Endothelial cell (in vitro differentiated cells): ENCODE results near the gene RIC8A. TPM values are rescaled to one million over a fixed set of nuclear protein-coding genes. Genes with fewer than 3 reads are reported as not detected.

ENCODE experiments used
- DNase-seq: peaks from one replicate; pipeline ENCODE4 v3.0.0; 2021; ENCODE audit warnings: low spot score
- H3K27ac Mint-ChIP-seq: one replicate; pipeline ENCODE4 v1.8.0; 2021; ENCODE audit warnings: mixed read lengths, inconsistent platforms; ENCODE audit not compliant: unreplicated experiment
- H3K27me3 Mint-ChIP-seq: one replicate; pipeline ENCODE4 v1.8.0; 2021; ENCODE audit warnings: mild to moderate bottlenecking, moderate library complexity, mixed read lengths, inconsistent platforms; ENCODE audit not compliant: unreplicated experiment
- H3K36me3 Mint-ChIP-seq: one replicate; pipeline ENCODE4 v1.8.0; 2021; ENCODE audit warnings: mild to moderate bottlenecking, low read depth, mixed read lengths, inconsistent platforms; ENCODE audit not compliant: unreplicated experiment
- H3K4me1 Mint-ChIP-seq: one replicate; pipeline ENCODE4 v1.8.0; 2021; ENCODE audit warnings: mild to moderate bottlenecking, mixed read lengths, inconsistent platforms; ENCODE audit not compliant: unreplicated experiment
- H3K4me3 Mint-ChIP-seq: one replicate; pipeline ENCODE4 v1.8.0; 2021; ENCODE audit warnings: mild to moderate bottlenecking, mixed read lengths, inconsistent platforms; ENCODE audit not compliant: unreplicated experiment
- H3K9me3 Mint-ChIP-seq: one replicate; pipeline ENCODE4 v1.8.0; 2021; ENCODE audit warnings: mixed read lengths, inconsistent platforms; ENCODE audit not compliant: unreplicated experiment
- total RNA-seq: library from RNA; stranded (reverse); fragmentation: NEBNext Ultra II Directional; extraction: Animal tissue kit (Norgen Biotek cat#: 25700); gene quantifications from one replicate; pipeline ENCODE4 v1.2.1, GENCODE V29; 2021; ENCODE audit not compliant: unreplicated experiment
- TF ChIP-seq, protein P1 (sequence below): fragments of 200-600 bp; sonication (generic); IDR thresholded peaks from one replicate; pipeline ENCODE4 v1.5.0; 2021; ENCODE audit warnings: antibody characterized with exemption; ENCODE audit not compliant: unreplicated experiment

Gene RIC8A
- total RNA-seq, 1 donor from 2014 or later: 89.2 TPM

GRCh38 chr11:206002-206384 lies 1.5 kb upstream of the RIC8A start:
- H3K4me3 Mint-ChIP-seq: peak overlapping the region; percentile 97
- H3K36me3 Mint-ChIP-seq: peaks cover 15% of the 10 kb centered on the region
- H3K27ac Mint-ChIP-seq: peak overlapping the region; percentile 89
- peaks cover 25% of the 10 kb centered on the region for H3K27me3 Mint-ChIP-seq
- peaks cover 53% of the 10 kb centered on the region for H3K4me1 Mint-ChIP-seq
- no peaks in the 10 kb centered on the region for H3K9me3 Mint-ChIP-seq
- peak; percentile 1 for DNase-seq
- TF ChIP-seq, protein P1, sequence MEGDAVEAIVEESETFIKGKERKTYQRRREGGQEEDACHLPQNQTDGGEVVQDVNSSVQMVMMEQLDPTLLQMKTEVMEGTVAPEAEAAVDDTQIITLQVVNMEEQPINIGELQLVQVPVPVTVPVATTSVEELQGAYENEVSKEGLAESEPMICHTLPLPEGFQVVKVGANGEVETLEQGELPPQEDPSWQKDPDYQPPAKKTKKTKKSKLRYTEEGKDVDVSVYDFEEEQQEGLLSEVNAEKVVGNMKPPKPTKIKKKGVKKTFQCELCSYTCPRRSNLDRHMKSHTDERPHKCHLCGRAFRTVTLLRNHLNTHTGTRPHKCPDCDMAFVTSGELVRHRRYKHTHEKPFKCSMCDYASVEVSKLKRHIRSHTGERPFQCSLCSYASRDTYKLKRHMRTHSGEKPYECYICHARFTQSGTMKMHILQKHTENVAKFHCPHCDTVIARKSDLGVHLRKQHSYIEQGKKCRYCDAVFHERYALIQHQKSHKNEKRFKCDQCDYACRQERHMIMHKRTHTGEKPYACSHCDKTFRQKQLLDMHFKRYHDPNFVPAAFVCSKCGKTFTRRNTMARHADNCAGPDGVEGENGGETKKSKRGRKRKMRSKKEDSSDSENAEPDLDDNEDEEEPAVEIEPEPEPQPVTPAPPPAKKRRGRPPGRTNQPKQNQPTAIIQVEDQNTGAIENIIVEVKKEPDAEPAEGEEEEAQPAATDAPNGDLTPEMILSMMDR: no peak

- DNase-seq: no peak
- Mint-ChIP-seq H3K9me3 (no peaks in the 10 kb centered on the region), H3K4me1 (peaks cover 47% of the 10 kb centered on the region)
Observed at GRCh38 chr11:206526-207207, 841 bp upstream of the RIC8A start.

GRCh38 chr11:207863-208180 lies 314 bp downstream of the RIC8A start:
- Mint-ChIP-seq H3K9me3 (no peaks in the 10 kb centered on the region), H3K27ac (peak overlapping the region; percentile 98), H3K4me1 (peaks cover 36% of the 10 kb centered on the region), H3K27me3 (peaks cover 22% of the 10 kb centered on the region), H3K36me3 (peaks cover 23% of the 10 kb centered on the region), H3K4me3 (peak overlapping the region; percentile 99)
- TF ChIP-seq, protein P1: no peak
- peak; percentile 49 for DNase-seq

More at GRCh38 chr11:206526-207207, 841 bp upstream of the RIC8A start:
- TF ChIP-seq, protein P1: no peak
- peaks cover 22% of the 10 kb centered on the region for H3K27me3 Mint-ChIP-seq
- H3K4me3 Mint-ChIP-seq: peak overlapping the region; percentile 97
- peak overlapping the region; percentile 89 for H3K27ac Mint-ChIP-seq
- peaks cover 21% of the 10 kb centered on the region for H3K36me3 Mint-ChIP-seq

DNA sequence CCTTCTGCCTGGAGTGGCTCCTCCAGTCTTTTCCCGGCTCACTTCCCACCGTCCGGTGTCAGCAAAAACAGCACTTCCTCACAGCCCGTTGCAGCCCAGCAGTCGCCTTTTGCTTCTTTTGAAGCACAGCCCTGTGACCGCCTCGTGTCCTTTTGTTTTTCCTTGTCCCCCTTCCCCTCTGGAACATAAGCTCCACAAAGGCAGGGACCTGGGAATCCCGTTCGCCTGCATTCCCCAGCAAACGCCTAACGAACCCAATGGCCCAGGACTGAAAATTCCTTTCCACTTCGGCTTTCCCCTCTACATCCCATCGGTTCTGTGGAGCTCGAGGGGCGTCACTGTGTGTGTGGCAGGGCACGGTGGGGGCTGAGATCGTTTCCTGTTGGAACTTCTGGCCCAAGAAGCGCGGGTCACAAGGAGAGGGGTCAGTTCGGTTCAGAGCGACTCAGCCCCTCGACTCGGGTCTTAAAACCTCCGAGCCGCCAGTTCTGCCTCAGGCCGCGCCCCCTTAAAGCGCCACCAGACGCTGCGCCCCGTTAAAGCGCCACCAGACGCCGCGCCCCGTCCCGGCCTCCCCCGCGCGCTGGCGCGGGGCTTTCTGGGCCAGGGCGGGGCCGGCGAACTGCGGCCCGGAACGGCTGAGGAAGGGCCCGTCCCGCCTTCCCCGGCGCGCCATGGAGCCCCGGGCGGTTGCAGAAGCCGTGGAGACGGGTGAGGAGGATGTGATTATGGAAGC lies 841 bp downstream of the RIC8A start:
- H3K4me1 Mint-ChIP-seq: peaks cover 30% of the 10 kb centered on the region
- DNase-seq: peak; percentile 77
- H3K4me3 Mint-ChIP-seq: peak overlapping the region; percentile 99
- peaks cover 25% of the 10 kb centered on the region for H3K27me3 Mint-ChIP-seq
- peaks cover 25% of the 10 kb centered on the region for H3K36me3 Mint-ChIP-seq
- TF ChIP-seq, protein P1: no peak
- H3K9me3 Mint-ChIP-seq: no peaks in the 10 kb centered on the region
- peak overlapping the region; percentile 98 for H3K27ac Mint-ChIP-seq

DNA sequence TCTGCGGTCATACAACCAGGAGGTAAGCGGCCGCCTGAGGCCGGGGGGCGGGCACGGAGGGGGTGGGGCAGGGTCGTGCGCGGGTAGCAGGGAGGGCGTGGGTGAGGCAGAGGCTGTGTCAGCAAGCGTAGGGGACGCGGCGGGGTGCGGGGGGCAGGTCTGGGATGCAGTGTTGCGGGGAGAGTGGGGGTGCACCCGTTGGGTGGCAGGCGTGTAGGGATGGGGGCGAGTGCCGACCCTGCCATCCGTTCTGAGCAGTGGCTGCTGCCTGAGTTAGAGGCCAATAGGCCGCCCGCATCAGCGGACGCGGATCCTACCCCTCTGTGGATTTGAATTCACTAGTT lies 1.4 kb downstream of the RIC8A start:
- TF ChIP-seq, protein P1: no peak
- peaks cover 23% of the 10 kb centered on the region for H3K36me3 Mint-ChIP-seq
- H3K9me3 Mint-ChIP-seq: no peaks in the 10 kb centered on the region
- DNase-seq: no peak
- peaks cover 25% of the 10 kb centered on the region for H3K27me3 Mint-ChIP-seq
- peak overlapping the region; percentile 99 for H3K4me3 Mint-ChIP-seq
- peak overlapping the region; percentile 72 for H3K27ac Mint-ChIP-seq
- H3K4me1 Mint-ChIP-seq: peaks cover 26% of the 10 kb centered on the region
